HG02840 (cell line): ENCODE results near the gene ING5.

ENCODE experiments used
- ATAC-seq: cut with Tn5 transposase; IDR thresholded peaks from one replicate; pipeline ENCODE4 v1.9.1; 2021; ENCODE audit warnings: mild to moderate bottlenecking, moderate library complexity, moderate number of reproducible peaks; ENCODE audit not compliant: unreplicated experiment, low FRiP score

ING5 gene

GRCh38 chr2:241774419-241775222, 72.8 kb downstream of the ING5 start:
- no peak for ATAC-seq

DNA sequence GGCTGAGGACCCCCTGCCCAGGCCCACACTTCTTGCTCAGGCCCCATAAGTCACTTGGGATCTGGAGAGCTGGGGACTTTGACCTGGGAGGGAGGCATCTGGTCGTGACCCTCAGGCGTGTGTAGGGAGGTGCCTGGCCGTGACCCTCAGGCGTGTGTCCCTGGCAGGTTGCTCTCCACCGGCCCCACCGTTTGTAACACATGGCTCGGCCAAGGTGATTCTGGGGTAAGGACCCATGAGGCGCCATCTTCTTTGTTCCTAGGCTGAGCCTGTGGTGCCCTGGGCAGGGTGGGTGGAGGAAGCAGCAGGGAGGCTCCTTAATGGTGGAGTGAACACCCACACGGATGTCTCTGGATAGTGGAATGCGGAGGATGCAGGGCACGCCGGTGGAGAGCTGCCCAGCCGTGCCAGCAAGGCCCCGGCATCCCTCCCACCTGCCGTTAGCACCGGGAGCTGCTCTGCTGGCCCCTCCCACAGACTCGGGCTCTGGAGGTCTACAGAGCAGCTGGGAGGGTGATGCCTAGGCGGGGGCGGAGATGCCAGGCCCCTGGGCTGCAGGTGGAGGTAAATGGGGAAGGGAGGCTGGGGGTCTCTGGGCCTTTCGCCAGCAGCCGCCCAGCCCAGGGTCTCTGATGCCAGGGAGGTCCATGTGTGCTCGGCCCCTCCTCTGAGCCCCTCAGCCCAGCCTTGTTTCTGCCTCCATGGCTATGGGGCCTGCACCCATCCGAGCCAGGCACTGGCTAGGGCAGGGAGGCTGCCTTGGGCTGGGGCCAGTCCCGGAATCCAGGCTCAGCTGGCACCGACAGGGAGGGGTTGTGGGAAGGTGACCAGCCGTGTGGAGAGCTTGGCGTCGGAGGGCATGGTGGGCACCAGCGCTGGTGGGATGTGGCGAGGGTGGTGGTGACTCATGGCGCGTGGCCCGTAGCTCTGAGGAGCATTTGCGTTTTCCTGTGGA, 73.7 kb downstream of the ING5 start:
- no peak for ATAC-seq

- ATAC-seq: no peak
Observed at GRCh38 chr2:241776336-241777169, 74.7 kb downstream of the ING5 start, which contains the start of gene GAL3ST2. GAL3ST2 (plus strand) TSS chr2:241776822; CDS start chr2:241776956, 134 bp downstream.

- ATAC-seq: no peak
Observed at GRCh38 chr2:241777170-241777685, 75.4 kb downstream of the ING5 start.

DNA sequence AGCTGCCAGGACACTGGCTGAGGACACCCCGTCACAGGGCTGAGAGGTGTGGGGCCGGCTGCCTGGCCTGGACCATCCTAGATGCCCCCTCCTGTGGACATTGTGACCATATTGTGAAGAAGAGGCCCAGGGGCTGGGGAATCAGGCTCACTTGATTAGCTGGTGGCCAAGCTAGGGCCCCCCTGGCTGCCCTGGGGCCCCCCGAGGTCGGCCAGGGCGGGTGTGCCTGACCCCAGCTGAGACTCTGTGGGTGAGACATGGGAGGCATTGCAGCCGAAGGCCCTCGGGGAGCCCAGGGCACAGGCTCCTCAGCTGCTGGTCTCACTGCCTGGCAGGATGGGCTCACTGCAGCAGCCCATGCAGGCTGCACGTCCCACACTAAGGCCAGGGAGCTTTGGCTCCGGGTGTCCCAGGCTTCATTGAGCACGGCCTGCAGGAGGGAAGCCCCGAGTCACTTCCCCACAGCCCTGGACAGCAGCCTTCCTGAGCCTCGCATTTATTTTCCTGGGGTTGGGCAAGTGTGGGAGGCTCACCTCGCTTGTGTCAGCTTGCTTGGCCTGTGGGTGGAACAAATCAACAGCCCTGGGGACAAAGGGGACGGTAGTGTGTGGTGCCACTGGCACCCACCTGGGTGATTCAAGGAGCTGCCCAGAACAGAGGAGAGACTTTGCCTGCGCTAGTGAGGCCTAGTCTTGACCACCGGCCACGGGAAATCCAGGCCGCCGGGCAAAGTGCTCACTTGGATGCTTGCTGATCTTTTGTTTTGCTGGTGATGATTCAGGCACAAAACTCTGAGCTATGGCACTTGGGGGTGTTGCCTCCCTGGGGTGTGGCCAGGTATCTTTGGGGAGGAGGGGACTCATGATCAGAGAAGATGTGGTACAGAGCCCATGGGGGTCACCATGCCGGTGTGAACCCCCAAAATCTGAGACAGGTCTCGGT, 76.1 kb downstream of the ING5 start:
- no peak for ATAC-seq
